ENCODE measurements around the gene WDR70. TPM values are rescaled to one million over a fixed set of nuclear protein-coding genes. Genes with fewer than 3 reads are reported as not detected.

WDR70 gene
- total RNA-seq, 4 donors from 2014 or later = 24.7 to 200 (median 29.9) TPM

DNA sequence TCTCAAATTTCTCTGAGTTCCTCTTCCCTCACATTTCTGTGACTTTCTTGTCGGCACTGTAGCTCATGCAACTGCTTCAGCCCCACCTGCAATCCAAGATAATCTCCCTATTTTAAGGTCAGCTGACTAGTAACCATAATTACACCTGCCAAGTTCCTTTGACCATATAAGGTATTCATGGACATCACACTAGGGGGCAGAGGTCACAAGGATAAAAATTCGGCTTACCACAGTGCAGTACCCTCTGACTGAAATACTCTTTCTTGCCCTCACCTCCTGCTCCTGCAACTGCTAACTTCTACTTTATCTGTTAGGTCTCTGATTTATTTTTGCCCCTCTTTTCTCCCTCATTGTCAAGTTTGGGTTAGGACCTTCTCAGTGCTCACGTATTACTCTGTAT is 316.5 kb downstream of the WDR70 start:
- TF ChIP-seq POLR2A (IDR thresholded peaks at IDR 0.05) = no peak
- TF ChIP-seq EP300 (IDR thresholded peaks at IDR 0.05; ENCODE audit: low read depth) = no peak
- Histone ChIP-seq H3K4me3 (no peak overlapping the region), H3K36me3 (peaks cover 0 to 5% (median 0%) of the 10 kb centered on the region in 4 donors), H3K9me3 (peaks cover 0 to 4% of the 10 kb centered on the region in 2 donors), H3K4me1 (no peaks in the 10 kb centered on the region), H3K27me3 (no peaks in the 10 kb centered on the region), H3K27ac (no peak overlapping the region)
- intact Hi-C loops (cut with DNase I; ENCODE audit: low total_unique reads) = no loop called here
- in situ Hi-C loops (cut with MboI; ENCODE audit: low pct_ligation_motif_present in 1 of 4, low pct_unique_long_range_greater_than_20kb in 1 of 4, low sequenced_read_pairs in 3 of 4) = no loop called here
- no peak for DNase-seq
- 87 to 100% methylated on average over 2 to 3 of the region's 3 CpGs for WGBS, 2 donors (ENCODE audit: low coverage in 1 of 2)

DNA sequence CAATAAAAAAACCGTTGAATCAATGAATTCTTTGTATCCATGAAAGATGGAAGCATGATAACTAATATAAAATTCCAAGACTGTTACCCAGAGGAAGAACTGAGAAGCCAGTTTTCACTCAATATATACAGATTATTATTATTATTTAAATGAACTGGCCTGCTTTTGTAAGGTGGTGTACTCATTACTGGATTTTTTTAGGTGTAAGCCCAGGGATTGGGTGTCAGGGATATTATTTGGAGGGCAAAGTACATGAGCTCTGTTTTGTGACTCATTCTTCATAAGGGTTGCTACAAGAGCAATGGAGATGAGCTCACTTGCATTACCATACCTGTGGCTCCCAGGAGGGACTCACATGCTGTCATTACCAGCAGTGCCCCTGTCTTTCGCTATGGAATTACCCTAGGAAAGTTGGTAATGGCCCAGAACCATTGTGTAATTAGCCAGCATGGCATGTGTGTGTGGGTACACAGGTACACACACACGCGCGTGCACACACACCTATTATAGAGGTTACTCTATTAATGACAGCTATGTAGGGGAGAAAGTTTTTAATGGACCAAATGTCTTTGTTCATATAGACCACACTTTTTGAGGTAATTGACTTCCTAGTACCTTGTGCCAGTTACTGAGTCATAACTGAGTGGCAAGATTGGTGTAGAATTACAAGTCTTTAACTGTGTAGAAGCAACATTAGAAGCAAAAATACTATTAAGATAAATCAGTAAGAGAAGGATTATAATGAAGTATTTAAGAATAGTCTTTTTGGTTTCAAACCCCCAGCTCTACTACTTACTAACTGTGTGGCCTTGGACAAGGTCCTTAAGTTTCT is 317.3 kb downstream of the WDR70 start:
- Histone ChIP-seq H3K36me3 (peaks cover 0 to 5% (median 0%) of the 10 kb centered on the region in 4 donors), H3K4me3 (no peak overlapping the region), H3K27me3 (no peaks in the 10 kb centered on the region), H3K4me1 (no peaks in the 10 kb centered on the region), H3K27ac (no peak overlapping the region), H3K9me3 (peaks cover 0 to 4% of the 10 kb centered on the region in 2 donors)
- WGBS, 2 donors (ENCODE audit: low coverage in 1 of 2) = 74 to 91% methylated on average over 1 to 5 of the region's 5 CpGs
- in situ Hi-C loops (cut with MboI; ENCODE audit: low pct_ligation_motif_present in 1 of 4, low pct_unique_long_range_greater_than_20kb in 1 of 4, low sequenced_read_pairs in 3 of 4) = no loop called here
- TF ChIP-seq POLR2A (IDR thresholded peaks at IDR 0.05) (no peak), EP300 (IDR thresholded peaks at IDR 0.05; ENCODE audit: low read depth) (no peak), POLR2AphosphoS5 (IDR thresholded peaks at IDR 0.05) (no peak)
- TF ChIP-seq, protein P1, sequence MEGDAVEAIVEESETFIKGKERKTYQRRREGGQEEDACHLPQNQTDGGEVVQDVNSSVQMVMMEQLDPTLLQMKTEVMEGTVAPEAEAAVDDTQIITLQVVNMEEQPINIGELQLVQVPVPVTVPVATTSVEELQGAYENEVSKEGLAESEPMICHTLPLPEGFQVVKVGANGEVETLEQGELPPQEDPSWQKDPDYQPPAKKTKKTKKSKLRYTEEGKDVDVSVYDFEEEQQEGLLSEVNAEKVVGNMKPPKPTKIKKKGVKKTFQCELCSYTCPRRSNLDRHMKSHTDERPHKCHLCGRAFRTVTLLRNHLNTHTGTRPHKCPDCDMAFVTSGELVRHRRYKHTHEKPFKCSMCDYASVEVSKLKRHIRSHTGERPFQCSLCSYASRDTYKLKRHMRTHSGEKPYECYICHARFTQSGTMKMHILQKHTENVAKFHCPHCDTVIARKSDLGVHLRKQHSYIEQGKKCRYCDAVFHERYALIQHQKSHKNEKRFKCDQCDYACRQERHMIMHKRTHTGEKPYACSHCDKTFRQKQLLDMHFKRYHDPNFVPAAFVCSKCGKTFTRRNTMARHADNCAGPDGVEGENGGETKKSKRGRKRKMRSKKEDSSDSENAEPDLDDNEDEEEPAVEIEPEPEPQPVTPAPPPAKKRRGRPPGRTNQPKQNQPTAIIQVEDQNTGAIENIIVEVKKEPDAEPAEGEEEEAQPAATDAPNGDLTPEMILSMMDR (IDR thresholded peaks at IDR 0.05) = no peak
- DNase-seq = no peak
- intact Hi-C loops (cut with DNase I; ENCODE audit: low total_unique reads) = no loop called here

DNA sequence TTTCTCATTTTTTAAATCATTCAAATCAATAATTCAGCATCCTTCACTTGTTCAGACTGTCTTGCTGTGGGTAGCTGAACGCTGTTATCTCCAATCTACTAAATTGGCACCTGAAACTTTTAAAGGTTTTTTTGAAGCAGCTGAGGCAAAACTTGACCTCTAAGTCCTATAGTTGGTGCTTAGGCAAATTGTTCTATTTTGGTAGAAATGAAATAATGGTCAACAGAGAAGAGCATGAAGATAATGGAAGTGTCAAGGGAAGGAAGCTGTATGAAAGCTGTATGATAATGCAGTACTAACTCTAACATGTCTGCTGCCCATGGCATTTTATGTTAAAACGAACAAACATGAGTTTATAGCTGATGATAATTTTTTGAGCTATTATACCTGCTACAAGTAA is 322.8 kb downstream of the WDR70 start:
- no peaks in the 10 kb centered on the region for H3K4me1 ChIP-seq
- no peaks in the 10 kb centered on the region for H3K9me3 ChIP-seq
- TF ChIP-seq, protein P1 (IDR thresholded peaks at IDR 0.05) = no peak
- no peak for TF ChIP-seq POLR2A (IDR thresholded peaks at IDR 0.05)
- H3K27ac ChIP-seq = no peak overlapping the region
- in situ Hi-C loops (cut with MboI; ENCODE audit: low pct_ligation_motif_present in 1 of 4, low pct_unique_long_range_greater_than_20kb in 1 of 4, low sequenced_read_pairs in 3 of 4) (no loop called here), intact Hi-C loops (cut with DNase I; ENCODE audit: low total_unique reads) (no loop called here)
- H3K4me3 ChIP-seq = no peak overlapping the region
- H3K27me3 ChIP-seq = no peaks in the 10 kb centered on the region
- no peak for DNase-seq
- H3K36me3 ChIP-seq = peaks cover 0 to 5% (median 0%) of the 10 kb centered on the region in 4 donors
- 45 to 50% methylated on average over 2 of the region's 2 CpGs for WGBS, 2 donors (ENCODE audit: low coverage in 1 of 2)

DNA sequence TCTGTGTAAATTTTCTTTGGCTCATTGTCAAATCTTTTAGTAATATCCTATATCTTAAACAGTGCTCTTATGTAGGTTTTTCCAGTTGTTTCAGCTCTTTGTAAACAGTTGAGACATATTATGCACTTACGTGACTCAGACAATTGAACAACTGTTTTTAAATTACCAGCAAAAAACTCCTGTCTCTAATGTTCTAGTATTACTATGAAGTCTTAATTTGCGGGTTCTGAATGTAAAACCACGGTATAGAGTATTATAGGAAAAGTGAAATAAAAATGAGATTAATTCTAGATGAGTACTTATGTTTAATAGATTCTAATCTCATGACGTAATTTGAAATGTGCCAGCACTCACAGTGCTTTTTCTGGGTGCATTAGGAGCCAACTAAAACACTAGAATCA is 324.7 kb downstream of the WDR70 start:
- H3K4me3 ChIP-seq = no peak overlapping the region
- intact Hi-C loops (cut with DNase I; ENCODE audit: low total_unique reads) (no loop called here), in situ Hi-C loops (cut with MboI; ENCODE audit: low pct_ligation_motif_present in 1 of 4, low pct_unique_long_range_greater_than_20kb in 1 of 4, low sequenced_read_pairs in 3 of 4) (no loop called here)
- TF ChIP-seq POLR2AphosphoS5 (IDR thresholded peaks at IDR 0.05) (no peak), EP300 (IDR thresholded peaks at IDR 0.05; ENCODE audit: low read depth) (no peak), POLR2A (IDR thresholded peaks at IDR 0.05) (no peak)
- TF ChIP-seq, protein P1 (IDR thresholded peaks at IDR 0.05) = no peak
- no peak for DNase-seq
- peaks cover 0 to 5% (median 0%) of the 10 kb centered on the region in 4 donors for H3K36me3 ChIP-seq
- H3K9me3 ChIP-seq = no peaks in the 10 kb centered on the region
- no peaks in the 10 kb centered on the region for H3K27me3 ChIP-seq
- whole genome bisulfite sequencing, 2 donors (ENCODE audit: low coverage in 1 of 2) = 89 to 92% methylated on average over 4 of the region's 4 CpGs
- no peak overlapping the region for H3K27ac ChIP-seq
- no peaks in the 10 kb centered on the region for H3K4me1 ChIP-seq

All from transverse colon (tissue), 4 donors.